GM13976 (cell line): ENCODE results near the gene SBNO1.

Experiments
- DNase-seq: peaks from one replicate; pipeline ENCODE4 v3.0.0; 2012; ENCODE audit warnings: low spot score
- CTCF ChIP-seq: IDR thresholded peaks from 2 replicates; pipeline ENCODE4 v1.5.1; 2012; ENCODE audit warnings: borderline replicate concordance, mild to moderate bottlenecking; ENCODE audit not compliant: insufficient read depth; ENCODE audit errors: extremely low read depth, missing control alignments, control extremely low read depth
- in situ Hi-C: fragments of 300-500 bp; cut with MboI; formaldehyde crosslinking; loops from one replicate; pipeline ENCODE4 v1.12.0; 2022; ENCODE audit warnings: low sequenced_read_pairs, mixed read lengths, inconsistent platforms; ENCODE audit not compliant: unreplicated experiment

The SBNO1 gene

GRCh38 chr12:123271001-123271668 is 93.5 kb downstream of the SBNO1 start:
- in situ Hi-C loops: no loop called here
- DNase-seq: peak; percentile 92

GRCh38 chr12:123270214-123271000 is 94.2 kb downstream of the SBNO1 start:
- in situ Hi-C loops: no loop called here
- TF ChIP-seq CTCF: no peak
- peak; percentile 34 for DNase-seq

More at GRCh38 chr12:123271001-123271668, 93.5 kb downstream of the SBNO1 start:
- peak; percentile 79 for TF ChIP-seq CTCF

GRCh38 chr12:123269896-123270213 is 94.8 kb downstream of the SBNO1 start:
- peak; percentile 48 for DNase-seq
- in situ Hi-C loops: loop anchor here (10.0 kb wide), 1 partner anchor 325 kb away; no protein-coding TSS in a partner anchor
- TF ChIP-seq CTCF: no peak

GRCh38 chr12:123269395-123269892 is 95.2 kb downstream of the SBNO1 start:
- in situ Hi-C loops: loop anchor here (10.0 kb wide), 1 partner anchor 325 kb away; no protein-coding TSS in a partner anchor
- TF ChIP-seq CTCF: no peak
- DNase-seq: peak; percentile 58

GRCh38 chr12:123268850-123269249 is 95.8 kb downstream of the SBNO1 start:
- no peak for DNase-seq
- in situ Hi-C loops: loop anchor here (10.0 kb wide), 1 partner anchor 326 kb away; no protein-coding TSS in a partner anchor
- TF ChIP-seq CTCF: no peak

- in situ Hi-C loops: loop anchor here (10.0 kb wide), 1 partner anchor 327 kb away; no protein-coding TSS in a partner anchor
- DNase-seq: no peak
- TF ChIP-seq CTCF: no peak
These were observed 96.4 kb downstream of the SBNO1 start for GRCh38 chr12:123267991-123268843.
